Hematopoietic multipotent progenitor cell (in vitro differentiated cells): ENCODE measurements around the gene CDCA4. TPM values are rescaled to one million over a fixed set of nuclear protein-coding genes. Genes with fewer than 3 reads are reported as not detected.
A peak's percentile ranks its signal among the peaks of the same experiment; 100 is the strongest.

ENCODE experiments used
- DNase-seq, 3 donors: peaks; one replicate each; pipeline ENCODE4 v3.0.0-alpha.2; 2011 to 2015; ENCODE audit warnings: low read depth in 2 of 3, low spot score in 2 of 3
- total RNA-seq: library from RNA; depleted of rRNA; stranded (reverse); fragments of >200 nt; gene quantifications from one replicate; pipeline ENCODE4 v1.2.3, GENCODE V29; 2012

The CDCA4 gene
- total RNA-seq = 26.7 TPM

- DNase-seq = peak; percentile 95 to 98 (median 98)
Measured at GRCh38 chr14:105020815-105021655, at the start of gene CDCA4. Gene CDCA4, minus strand, starts transcription at chr14:105021083. Its CDS starts 9,154 bp downstream, at chr14:105011929.

GRCh38 chr14:105069871-105070759, 49.2 kb upstream of the CDCA4 start:
- DNase-seq = peak in 2 of 3 donors; percentile 78 to 84

- DNase-seq = no peak
Measured at GRCh38 chr14:105069522-105069870, 48.6 kb upstream of the CDCA4 start.

GRCh38 chr14:105068818-105069217, 47.9 kb upstream of the CDCA4 start:
- DNase-seq = no peak

- no peak for DNase-seq
Measured at GRCh38 chr14:105067969-105068301, 47.1 kb upstream of the CDCA4 start.

- DNase-seq = no peak
Measured at GRCh38 chr14:105067140-105067968, 46.5 kb upstream of the CDCA4 start.

- no peak for DNase-seq
Measured at GRCh38 chr14:105066240-105067071, 45.6 kb upstream of the CDCA4 start.

GRCh38 chr14:105065280-105066228, 44.7 kb upstream of the CDCA4 start, which contains the start of gene GPR132:
Gene GPR132, minus strand, starts transcription at chr14:105065430. Its CDS starts 10,010 bp downstream, at chr14:105055420.
- DNase-seq = peak; percentile 82 to 98 (median 95)

GRCh38 chr14:105064721-105065143, 43.8 kb upstream of the CDCA4 start:
- peak in 1 of 3 donors; percentile 61 for DNase-seq

- no peak for DNase-seq
Measured at GRCh38 chr14:105064001-105064400, 43.1 kb upstream of the CDCA4 start.

GRCh38 chr14:105063506-105063905, 42.6 kb upstream of the CDCA4 start:
- peak in 1 of 3 donors; percentile 54 for DNase-seq

- DNase-seq = no peak
Measured at GRCh38 chr14:105063056-105063455, 42.2 kb upstream of the CDCA4 start.

GRCh38 chr14:105062048-105062433, 41.2 kb upstream of the CDCA4 start:
- DNase-seq = no peak

- DNase-seq = peak in 2 of 3 donors; percentile 49 to 57
Measured at GRCh38 chr14:105061428-105062047, 40.7 kb upstream of the CDCA4 start.

- peak in 2 of 3 donors; percentile 74 to 81 for DNase-seq
Measured at GRCh38 chr14:105060751-105061427, 40.0 kb upstream of the CDCA4 start.

- no peak for DNase-seq
Measured at GRCh38 chr14:105059925-105060565, 39.2 kb upstream of the CDCA4 start.
